ENCODE results near the gene IL1RAPL2.

GRCh38 chrX:105063743-105064142 is 497.7 kb downstream of the IL1RAPL2 start:
- TF ChIP-seq ZNF274 (IDR thresholded peaks at IDR 0.05; ENCODE audit: low read depth, low read length) (no peak), SUZ12 (IDR thresholded peaks at IDR 0.05; ENCODE audit: extremely low read depth, insufficient read depth, insufficient read length) (no peak)

Measured in NT2/D1 (cell line).